GM12864 (cell line): ENCODE results near the gene LDLRAD4.

ENCODE experiments used
- DNase-seq: peaks from one replicate; pipeline ENCODE4 v3.0.0-alpha.2; 2011; ENCODE audit warnings: low read depth
- H3K4me3 ChIP-seq: 2 replicates; pipeline ENCODE4 v1.5.1; 2011; ENCODE audit warnings: mild to moderate bottlenecking, low read depth, low read length, control low read depth
- CTCF ChIP-seq: IDR thresholded peaks from 2 replicates; pipeline ENCODE4 v1.5.1; 2011; ENCODE audit warnings: low read depth, mild to moderate bottlenecking, moderate library complexity, low read length, control low read depth, inconsistent platforms; ENCODE audit errors: missing control alignments

Gene LDLRAD4

GRCh38 chr18:13456736-13457271 is 238.2 kb downstream of the LDLRAD4 start:
- DNase-seq, result no peak
- H3K4me3 ChIP-seq, result no peak overlapping the region
- TF ChIP-seq CTCF, result no peak

- no peak for DNase-seq
- no peak overlapping the region for H3K4me3 ChIP-seq
- TF ChIP-seq CTCF, result no peak
These were observed 238.8 kb downstream of the LDLRAD4 start for GRCh38 chr18:13457327-13457726.

- H3K4me3 ChIP-seq, result no peak overlapping the region
These were observed 242.4 kb downstream of the LDLRAD4 start for GRCh38 chr18:13460946-13461345.

GRCh38 chr18:13461469-13461868 is 242.9 kb downstream of the LDLRAD4 start:
- no peak for DNase-seq

More at GRCh38 chr18:13460946-13461345, 242.4 kb downstream of the LDLRAD4 start:
- no peak for TF ChIP-seq CTCF
- no peak for DNase-seq

GRCh38 chr18:13461936-13462335 is 243.4 kb downstream of the LDLRAD4 start:
- TF ChIP-seq CTCF, result no peak
- no peak for DNase-seq
- no peak overlapping the region for H3K4me3 ChIP-seq

More at GRCh38 chr18:13461469-13461868, 242.9 kb downstream of the LDLRAD4 start:
- TF ChIP-seq CTCF, result no peak
- H3K4me3 ChIP-seq, result no peak overlapping the region

- no peak for DNase-seq
- no peak for TF ChIP-seq CTCF
- no peak overlapping the region for H3K4me3 ChIP-seq
These were observed 244.1 kb downstream of the LDLRAD4 start for GRCh38 chr18:13462686-13463085.

GRCh38 chr18:13463526-13464210 is 245.1 kb downstream of the LDLRAD4 start:
- no peak overlapping the region for H3K4me3 ChIP-seq
- no peak for TF ChIP-seq CTCF
- no peak for DNase-seq
